RWPE2 (cell line): Measurements from ENCODE around the gene CMIP.

Experiments
- ATAC-seq: fragments of 200-7000 bp; cut with Tn5 transposase; 3 replicates; pipeline ENCODE4 v1.9.1; 2021; ENCODE audit warnings: low read depth
- DNase-seq: peaks from one replicate; pipeline ENCODE4 v3.0.0-alpha.2; 2020; ENCODE audit warnings: low spot score
- H3K27ac ChIP-seq: fragments of 450-650 bp; 2 replicates; pipeline ENCODE4 v1.5.1; 2017; ENCODE audit warnings: mild to moderate bottlenecking; ENCODE audit not compliant: poor library complexity, severe bottlenecking
- H3K27me3 ChIP-seq: fragments of 250-450 bp; sonication (Bioruptor Pico); 2 replicates; pipeline ENCODE4 v1.5.1; 2021; ENCODE audit warnings: mild to moderate bottlenecking, moderate library complexity; ENCODE audit not compliant: insufficient read depth, poor library complexity, severe bottlenecking
- H3K36me3 ChIP-seq: fragments of 250-450 bp; sonication (Bioruptor Pico); 2 replicates; pipeline ENCODE4 v1.5.1; 2020; ENCODE audit warnings: low read depth, mild to moderate bottlenecking, moderate library complexity
- H3K4me1 ChIP-seq: fragments of 250-450 bp; sonication (Bioruptor Pico); 2 replicates; pipeline ENCODE4 v1.5.1; 2021; ENCODE audit warnings: mild to moderate bottlenecking, moderate library complexity; ENCODE audit not compliant: insufficient read depth, poor library complexity, severe bottlenecking
- H3K4me3 ChIP-seq: fragments of 250-450 bp; sonication (Bioruptor Pico); 2 replicates; pipeline ENCODE4 v1.5.1; 2021; ENCODE audit warnings: mild to moderate bottlenecking, moderate library complexity; ENCODE audit not compliant: severe bottlenecking
- H3K9me3 ChIP-seq: fragments of 250-450 bp; sonication (Bioruptor Pico); 2 replicates; pipeline ENCODE4 v1.5.1; 2021; ENCODE audit warnings: mild to moderate bottlenecking, moderate library complexity; ENCODE audit not compliant: severe bottlenecking
- TF ChIP-seq, protein P1 (sequence below): fragments of 450-650 bp; IDR thresholded peaks from one replicate; pipeline ENCODE4 v1.5.1; 2017; ENCODE audit warnings: mild to moderate bottlenecking, moderate library complexity; ENCODE audit not compliant: poor library complexity, severe bottlenecking

The CMIP gene

DNA sequence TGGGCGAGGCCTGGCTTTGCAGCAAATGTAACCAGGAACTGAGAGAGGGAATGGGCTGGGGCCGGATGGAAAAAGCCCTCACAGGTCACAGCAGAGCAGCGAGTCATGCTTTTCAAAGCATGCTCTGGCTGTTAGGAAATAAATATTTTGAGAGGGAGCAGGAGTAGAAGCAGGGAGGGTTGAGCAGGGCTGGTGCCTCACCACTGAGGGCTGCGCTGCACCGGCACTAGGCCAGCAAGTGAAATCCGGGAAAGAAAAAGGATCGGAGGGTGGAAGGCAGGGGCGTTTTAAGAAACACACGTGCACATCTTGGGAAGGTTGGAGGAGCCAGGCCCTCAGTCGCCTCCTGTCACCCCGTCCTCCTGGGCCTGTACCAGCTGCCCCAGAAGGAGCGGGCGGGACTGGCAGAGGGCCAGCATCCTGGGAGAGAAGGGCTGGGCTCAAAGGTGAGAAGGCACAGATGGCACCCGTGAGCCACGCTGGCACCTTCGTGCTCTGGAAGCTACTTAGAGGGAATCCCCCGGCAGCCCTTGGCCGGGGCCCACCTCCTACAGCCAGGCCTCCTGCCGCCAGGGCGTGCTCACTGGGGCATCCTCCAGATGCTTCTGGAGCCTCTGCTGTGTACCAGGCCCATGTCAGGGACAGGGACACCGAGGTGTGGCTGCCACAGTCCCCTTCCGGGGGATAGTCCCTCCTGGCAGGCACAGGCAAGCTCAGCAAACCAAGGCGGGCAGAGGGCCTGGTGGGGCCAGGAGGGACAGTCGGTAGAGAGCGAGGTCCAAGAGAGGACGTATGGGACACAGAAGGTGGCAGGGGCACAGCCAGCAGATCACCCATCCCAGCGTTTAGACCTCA is 263.0 kb downstream of the CMIP start:
- Histone ChIP-seq H3K27ac (peak overlapping the region; percentile 14), H3K27me3 (no peaks in the 10 kb centered on the region), H3K4me1 (peaks cover 12% of the 10 kb centered on the region), H3K36me3 (peaks cover 59% of the 10 kb centered on the region), H3K9me3 (no peaks in the 10 kb centered on the region), H3K4me3 (no peak overlapping the region)
- ATAC-seq (peak; percentile 18; the same call in 1 of the 3 replicates), DNase-seq (no peak)
- TF ChIP-seq, protein P1, sequence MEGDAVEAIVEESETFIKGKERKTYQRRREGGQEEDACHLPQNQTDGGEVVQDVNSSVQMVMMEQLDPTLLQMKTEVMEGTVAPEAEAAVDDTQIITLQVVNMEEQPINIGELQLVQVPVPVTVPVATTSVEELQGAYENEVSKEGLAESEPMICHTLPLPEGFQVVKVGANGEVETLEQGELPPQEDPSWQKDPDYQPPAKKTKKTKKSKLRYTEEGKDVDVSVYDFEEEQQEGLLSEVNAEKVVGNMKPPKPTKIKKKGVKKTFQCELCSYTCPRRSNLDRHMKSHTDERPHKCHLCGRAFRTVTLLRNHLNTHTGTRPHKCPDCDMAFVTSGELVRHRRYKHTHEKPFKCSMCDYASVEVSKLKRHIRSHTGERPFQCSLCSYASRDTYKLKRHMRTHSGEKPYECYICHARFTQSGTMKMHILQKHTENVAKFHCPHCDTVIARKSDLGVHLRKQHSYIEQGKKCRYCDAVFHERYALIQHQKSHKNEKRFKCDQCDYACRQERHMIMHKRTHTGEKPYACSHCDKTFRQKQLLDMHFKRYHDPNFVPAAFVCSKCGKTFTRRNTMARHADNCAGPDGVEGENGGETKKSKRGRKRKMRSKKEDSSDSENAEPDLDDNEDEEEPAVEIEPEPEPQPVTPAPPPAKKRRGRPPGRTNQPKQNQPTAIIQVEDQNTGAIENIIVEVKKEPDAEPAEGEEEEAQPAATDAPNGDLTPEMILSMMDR: no peak

DNA sequence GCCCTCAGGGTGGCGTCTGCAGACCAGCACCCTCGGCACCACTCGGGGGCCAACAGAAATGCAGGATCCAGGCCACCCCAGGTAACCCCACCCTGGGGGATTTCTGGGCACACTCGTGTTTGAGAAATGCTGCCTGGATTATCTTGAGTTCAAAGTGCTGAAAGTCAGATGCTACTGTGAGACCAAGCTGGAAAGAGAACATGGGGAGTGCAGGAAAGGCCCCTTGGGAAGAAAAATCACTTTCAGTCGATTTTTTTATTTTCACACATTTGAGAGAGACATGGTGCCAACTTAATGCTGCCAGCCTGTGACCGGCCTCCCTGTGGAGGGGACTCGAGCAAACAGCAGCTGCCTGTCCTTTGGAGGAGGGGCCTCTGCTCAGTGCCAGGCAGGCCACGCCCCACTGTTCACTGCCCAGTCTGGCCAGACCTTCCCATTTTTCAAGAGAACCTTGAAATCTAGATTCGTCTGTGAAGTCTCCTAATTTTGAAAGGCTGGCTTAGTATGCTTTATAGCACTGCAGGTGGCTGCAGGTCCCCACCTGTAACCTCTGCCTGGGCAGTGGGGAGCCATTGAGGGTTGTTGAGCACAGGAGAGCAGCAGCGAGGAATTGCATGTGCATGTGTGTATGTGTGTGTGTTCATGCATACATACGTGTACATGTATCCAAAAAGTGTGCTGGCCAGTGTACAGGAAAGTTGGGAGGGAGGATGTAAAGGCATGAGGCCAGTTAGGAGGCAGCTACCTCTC is 263.8 kb downstream of the CMIP start:
- Histone ChIP-seq H3K4me1 (peaks cover 12% of the 10 kb centered on the region), H3K4me3 (no peak overlapping the region), H3K27me3 (no peaks in the 10 kb centered on the region), H3K27ac (peak overlapping the region; percentile 14), H3K36me3 (peaks cover 51% of the 10 kb centered on the region), H3K9me3 (no peaks in the 10 kb centered on the region)
- TF ChIP-seq, protein P1: no peak
- ATAC-seq (no peak), DNase-seq (no peak)

GRCh38 chr16:81709016-81709900 is 264.6 kb downstream of the CMIP start:
- TF ChIP-seq, protein P1: no peak
- Histone ChIP-seq H3K4me3 (no peak overlapping the region), H3K4me1 (peaks cover 12% of the 10 kb centered on the region), H3K36me3 (peaks cover 47% of the 10 kb centered on the region), H3K27me3 (no peaks in the 10 kb centered on the region), H3K9me3 (no peaks in the 10 kb centered on the region), H3K27ac (no peak overlapping the region)
- no peak for ATAC-seq
- no peak for DNase-seq

DNA sequence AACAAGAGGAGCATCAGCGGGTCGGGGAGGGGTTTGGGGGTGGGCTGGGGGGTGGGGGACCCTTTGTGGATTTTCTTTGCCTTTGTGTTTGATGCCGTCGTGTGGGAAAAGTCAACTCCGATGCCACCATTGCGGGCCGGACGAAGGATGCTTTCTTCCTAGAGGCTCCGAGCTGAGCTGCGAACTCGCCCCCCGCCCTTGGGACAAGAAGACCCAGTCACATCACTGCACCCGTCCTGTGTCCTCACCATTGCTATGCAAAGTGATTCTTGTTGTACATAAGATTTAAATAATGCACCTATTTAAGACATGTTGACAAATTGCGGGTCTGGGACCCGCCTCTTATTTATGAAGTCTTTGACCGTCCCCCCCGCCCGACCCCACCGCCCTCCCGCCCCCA is 265.4 kb downstream of the CMIP start:
- H3K27ac ChIP-seq: no peak overlapping the region
- no peak overlapping the region for H3K4me3 ChIP-seq
- TF ChIP-seq, protein P1: no peak
- DNase-seq: no peak
- no peaks in the 10 kb centered on the region for H3K27me3 ChIP-seq
- no peak for ATAC-seq
- peaks cover 12% of the 10 kb centered on the region for H3K4me1 ChIP-seq
- H3K9me3 ChIP-seq: no peaks in the 10 kb centered on the region
- H3K36me3 ChIP-seq: peaks cover 42% of the 10 kb centered on the region
